Stimulated activated CD4-positive, alpha-beta T cell treated with anti-CD3 and anti-CD28 coated beads, Interleukin-2, amount 100 ng/mL, for 48 hours (primary cell): ENCODE results near the gene BAIAP2L1.
"Not testable (repeated sequence)": the region's sequence is repeated elsewhere in the genome, so short reads cannot be mapped to it uniquely, and the experiment has no call there.

Experiments used
- DNase-seq, 2 donors: peaks; one replicate each; pipeline ENCODE4 v3.0.0-alpha.2; 2020

The BAIAP2L1 gene

GRCh38 chr7:98398567-98399372, 2.1 kb downstream of the BAIAP2L1 start:
- DNase-seq, result no peak

DNA sequence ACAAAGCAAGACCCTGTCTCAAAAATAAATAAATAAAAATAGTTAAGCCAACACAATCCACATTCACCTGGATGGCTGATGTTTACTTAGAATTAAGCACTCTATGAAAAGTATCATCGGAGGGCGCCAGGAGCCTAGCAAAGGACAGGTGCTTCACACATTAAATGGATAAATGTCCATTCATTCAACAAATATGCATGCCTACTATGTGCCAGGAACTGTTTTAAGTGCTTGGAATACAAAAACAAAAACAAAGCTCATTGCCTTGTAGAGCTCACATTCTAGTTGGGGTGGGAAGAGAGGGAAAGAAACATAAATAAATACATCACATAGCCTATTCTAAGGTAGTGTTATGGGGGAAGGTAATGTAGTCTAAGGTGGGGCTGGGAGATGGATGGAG, 4.1 kb downstream of the BAIAP2L1 start:
- DNase-seq, result no peak

GRCh38 chr7:98395951-98396350, 4.9 kb downstream of the BAIAP2L1 start:
- DNase-seq, result no peak

- DNase-seq, result no peak
Measured at GRCh38 chr7:98395481-98395880, 5.4 kb downstream of the BAIAP2L1 start.

- no peak for DNase-seq
Measured at GRCh38 chr7:98394377-98394836, 6.5 kb downstream of the BAIAP2L1 start.

- no peak for DNase-seq
Measured at GRCh38 chr7:98387544-98388226, 13.2 kb downstream of the BAIAP2L1 start.

DNA sequence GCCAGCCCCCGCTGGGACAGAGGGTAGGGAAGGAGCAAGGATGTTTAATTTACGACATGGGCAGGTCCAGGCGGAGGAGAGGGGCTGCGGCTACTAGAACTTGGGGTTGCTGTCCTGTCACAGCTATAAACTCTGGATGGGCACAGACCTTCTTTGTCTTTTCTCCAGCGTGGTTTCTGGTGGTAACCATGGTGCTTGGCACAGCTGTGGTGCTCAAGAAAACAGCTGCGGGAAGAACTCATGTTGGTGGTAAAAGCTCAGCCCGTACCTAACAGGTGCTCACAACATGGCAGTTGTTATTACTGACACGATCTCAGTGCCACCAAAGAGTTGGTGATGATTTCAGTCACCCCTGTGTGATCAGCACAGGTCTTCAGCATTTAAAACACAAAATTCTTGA, 13.8 kb downstream of the BAIAP2L1 start:
- DNase-seq, result no peak

DNA sequence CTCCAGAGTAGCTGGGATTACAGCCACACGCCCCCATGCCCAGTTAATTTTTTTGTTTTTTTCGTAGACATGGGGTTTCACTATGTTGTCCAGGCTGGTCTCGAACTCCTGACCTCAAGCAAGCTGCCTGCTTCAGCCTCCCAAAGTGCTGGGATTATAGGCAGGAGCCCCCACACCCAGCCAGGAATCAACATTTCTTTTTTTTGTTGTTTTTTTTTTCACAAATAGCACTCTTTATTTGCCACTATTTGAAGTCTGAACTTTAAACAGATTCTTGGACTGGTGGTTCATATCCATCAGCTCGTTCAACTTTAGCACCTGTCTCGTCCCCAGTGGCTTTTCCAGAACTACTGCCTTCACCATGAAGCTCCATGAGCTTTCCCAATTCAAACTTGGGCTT, 15.4 kb downstream of the BAIAP2L1 start:
- not testable (repeated sequence) for DNase-seq

DNA sequence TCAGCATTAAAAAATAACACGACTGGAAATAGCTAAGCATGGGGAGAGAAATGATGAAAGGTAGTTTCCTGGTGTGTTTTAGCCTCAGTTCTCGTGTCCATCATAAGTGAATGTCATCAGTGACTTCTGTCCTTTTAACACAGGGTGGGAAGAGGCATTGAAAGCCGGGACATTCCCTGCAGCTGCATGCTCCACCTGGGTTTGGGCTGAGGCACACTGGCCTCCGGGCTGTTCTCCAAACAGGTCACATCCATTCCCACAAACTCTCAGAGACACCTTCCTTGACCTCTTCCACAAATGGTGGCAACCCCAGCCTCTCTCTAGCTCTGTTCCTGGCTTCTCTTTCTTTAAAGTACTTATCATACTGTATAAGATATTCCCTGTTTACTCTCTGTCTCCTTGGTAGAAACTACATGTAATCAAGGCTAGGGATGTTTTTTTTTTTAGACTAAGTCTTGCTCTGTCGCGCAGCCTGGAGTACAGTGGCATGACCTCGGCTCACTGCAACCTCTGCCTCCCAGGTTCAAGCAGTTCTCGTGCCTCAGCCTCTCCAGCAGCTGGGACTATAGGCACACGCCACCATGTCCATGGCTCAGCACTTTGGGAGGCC, 22.6 kb downstream of the BAIAP2L1 start:
- no peak for DNase-seq

GRCh38 chr7:98376711-98377110, 24.2 kb downstream of the BAIAP2L1 start:
- no peak for DNase-seq

DNA sequence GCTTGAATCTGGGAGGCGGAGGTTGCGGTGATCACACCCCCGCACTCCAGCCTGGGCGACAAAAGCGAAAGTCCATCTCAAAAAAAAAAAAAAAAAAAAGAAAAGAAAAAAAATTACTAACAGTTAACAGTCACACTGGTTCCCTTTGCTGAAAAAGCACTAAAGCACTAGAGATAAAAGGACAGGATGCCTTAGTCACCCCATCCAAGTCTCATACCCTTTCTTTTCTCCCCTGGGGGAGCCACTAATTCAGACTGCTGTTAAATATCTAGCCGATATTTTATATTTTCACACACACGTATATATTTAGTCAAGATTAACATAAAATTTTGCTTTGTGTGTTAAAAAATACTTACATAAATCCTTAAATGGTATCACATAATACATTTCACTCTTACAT, 25.2 kb downstream of the BAIAP2L1 start:
- DNase-seq, result no peak

DNA sequence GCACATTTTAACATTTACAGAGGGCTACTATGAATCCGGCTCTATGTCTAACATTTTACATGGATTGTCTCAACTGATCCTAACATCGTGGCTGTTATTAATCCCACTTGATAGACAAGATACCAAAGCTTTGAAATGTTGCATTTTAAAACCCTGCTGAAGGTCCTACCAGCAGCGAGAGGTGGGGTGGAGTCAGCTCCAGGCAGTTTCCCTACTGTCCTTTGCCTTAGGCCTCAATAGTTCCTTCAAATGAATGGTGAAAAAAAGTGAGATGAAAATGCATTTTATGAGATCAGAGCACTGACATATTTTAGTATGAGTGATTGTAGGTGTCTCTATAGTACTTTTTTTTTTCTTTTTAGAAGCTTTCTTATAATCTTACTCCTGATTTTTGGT, 26.6 kb downstream of the BAIAP2L1 start:
- no peak for DNase-seq

DNA sequence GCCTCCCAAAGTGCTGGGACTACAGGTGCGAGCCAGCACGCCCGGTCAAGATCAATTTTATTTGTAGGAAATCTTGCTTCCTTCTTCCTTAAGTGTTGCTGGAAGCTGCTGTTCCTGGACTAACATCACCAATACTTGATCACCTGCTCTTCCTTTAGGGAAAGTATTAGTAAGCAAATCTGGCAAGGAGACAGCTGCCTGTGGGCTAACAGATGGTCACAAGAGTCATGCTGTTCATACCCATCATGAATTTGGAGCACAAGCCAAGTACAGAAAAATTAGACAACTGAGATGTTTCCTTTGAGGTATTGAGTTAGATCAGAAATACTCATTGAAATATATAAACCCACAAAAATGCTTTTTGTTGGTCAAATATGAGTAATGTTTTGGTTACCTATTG, 27.9 kb downstream of the BAIAP2L1 start:
- DNase-seq, result no peak

DNA sequence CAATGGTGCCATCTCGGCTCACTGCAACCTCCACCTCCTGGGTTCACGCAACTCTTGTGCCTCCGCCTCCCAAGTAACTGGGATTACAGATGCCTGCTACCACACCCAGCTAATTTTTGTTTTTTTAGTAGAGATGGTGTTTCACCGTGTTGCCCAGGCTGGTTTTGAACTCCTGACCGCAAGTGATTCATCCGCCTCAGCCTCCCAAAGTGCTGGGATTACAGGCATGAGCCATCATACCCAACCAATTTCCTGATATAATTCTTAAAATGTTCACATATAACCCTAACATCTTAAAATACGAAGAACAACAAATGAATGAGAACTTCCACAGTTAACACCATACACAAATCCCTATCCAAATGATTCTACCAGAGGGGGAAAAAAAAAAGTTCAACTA, 31.2 kb downstream of the BAIAP2L1 start:
- DNase-seq, result no peak

DNA sequence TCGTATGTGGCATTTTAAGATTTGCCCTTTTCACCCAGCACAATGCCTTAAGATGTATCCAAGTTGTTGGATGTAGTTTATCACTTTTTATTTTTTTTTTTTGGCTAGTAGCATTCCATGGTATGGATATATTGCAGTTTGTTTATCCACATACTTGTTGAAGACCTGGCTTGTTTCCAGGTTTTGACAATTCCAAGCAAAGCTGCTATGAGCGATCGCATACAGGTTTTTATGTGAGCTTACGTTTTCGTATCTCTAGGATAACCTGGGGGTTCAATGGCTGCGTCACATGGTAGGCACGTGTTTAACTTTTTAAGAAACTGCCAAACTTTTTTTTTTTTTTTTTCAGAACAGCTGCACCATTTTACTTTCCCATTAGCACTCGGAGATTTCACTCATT, 32.2 kb downstream of the BAIAP2L1 start:
- no peak for DNase-seq

DNA sequence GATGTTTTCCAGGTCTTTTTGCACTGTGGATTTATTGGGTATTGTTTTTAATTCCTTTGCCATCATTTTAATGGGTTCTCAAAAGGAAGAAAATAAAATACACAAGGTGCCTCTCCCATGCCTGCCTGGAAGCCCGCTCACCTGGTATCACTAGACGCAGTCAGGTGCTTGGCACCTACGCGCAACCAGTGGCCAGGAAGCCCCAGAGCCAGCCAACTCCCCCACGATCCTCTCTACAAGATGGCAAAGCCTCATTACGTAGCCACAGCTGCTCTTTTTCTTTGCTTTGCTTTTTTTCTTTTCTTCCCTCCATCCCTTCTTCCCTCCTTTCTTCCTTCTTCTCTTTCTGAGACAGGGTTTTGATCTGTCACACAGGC, 34.3 kb downstream of the BAIAP2L1 start:
- DNase-seq, result no peak

- DNase-seq, result no peak
Measured at GRCh38 chr7:98365863-98366561, 34.9 kb downstream of the BAIAP2L1 start.

- DNase-seq, result no peak
Measured at GRCh38 chr7:98364220-98364619, 36.7 kb downstream of the BAIAP2L1 start.

DNA sequence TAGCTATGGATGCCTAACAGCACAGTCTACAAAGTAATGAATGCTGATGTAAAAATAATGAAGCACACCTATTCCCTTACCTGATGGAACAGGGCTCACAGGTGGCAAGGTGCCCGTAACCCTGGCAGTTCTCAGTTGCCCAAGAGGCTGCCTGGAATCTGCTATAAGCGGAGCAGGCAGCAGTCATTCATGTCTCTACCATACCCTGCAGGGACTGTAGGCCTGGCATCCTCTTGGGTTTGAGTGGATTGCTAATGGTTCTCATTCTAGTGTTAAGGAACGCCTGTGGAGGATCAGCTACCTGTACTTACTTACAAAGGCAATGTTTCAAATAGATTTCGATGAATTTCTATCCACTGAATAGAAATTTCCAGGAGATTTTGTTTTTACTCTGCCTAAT, 38.4 kb downstream of the BAIAP2L1 start:
- no peak for DNase-seq

- DNase-seq, result no peak
Measured at GRCh38 chr7:98360221-98361130, 40.4 kb downstream of the BAIAP2L1 start.

DNA sequence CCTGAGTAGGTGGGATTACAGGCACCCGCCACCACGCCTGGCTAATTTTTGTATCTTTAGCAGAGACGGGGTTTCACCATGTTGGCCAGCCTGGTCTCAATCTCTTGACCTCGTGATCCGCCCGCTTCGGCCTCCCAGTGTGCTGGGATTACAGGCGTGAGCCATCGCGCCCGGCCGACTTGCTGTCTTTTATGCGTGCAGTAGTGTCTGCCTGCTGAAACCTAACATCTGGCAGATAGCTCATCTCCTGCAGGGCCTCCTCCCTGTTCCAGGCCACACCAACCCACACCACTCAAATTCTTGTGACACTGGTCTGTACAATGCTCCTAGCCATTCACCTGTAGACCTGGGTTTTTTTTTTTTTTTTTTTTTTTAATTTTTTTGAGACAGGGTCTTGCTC, 41.5 kb downstream of the BAIAP2L1 start:
- DNase-seq, result no peak

DNA sequence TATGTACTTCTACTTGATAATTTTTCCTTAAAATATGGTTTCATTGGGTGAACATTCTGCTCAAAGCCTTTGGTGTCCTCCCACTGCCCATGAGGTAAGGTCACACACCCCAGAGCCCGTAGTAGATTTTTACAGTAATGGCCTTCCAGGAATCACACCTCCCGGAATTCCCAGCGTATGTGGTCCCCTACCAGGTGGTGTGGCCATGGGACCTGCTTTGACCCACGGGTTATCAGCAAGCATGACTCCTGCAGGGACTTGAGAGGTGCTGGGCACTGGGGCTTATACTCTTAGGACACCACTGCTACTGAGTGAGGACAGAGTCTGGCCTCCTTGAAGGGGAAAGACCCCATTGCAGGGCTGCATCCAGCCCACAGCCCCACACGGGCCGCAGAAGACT, 42.2 kb downstream of the BAIAP2L1 start:
- DNase-seq, result no peak
